Neural progenitor cell (in vitro differentiated cells): Measurements from ENCODE around the gene SYNJ2.

Experiments used
- EZH2 ChIP-seq: fragments of 200-600 bp; sonication (generic); IDR thresholded peaks from 2 replicates; pipeline ENCODE4 v1.6.1; 2017; ENCODE audit warnings: antibody characterized with exemption, mild to moderate bottlenecking, moderate library complexity
- EZH2phosphoT487 ChIP-seq: fragments of 200-600 bp; sonication (generic); IDR thresholded peaks from 2 replicates; pipeline ENCODE4 v1.6.1; 2017; ENCODE audit warnings: antibody characterized with exemption
- TF ChIP-seq, protein P1 (sequence below): fragments of 200-600 bp; sonication (generic); IDR thresholded peaks from 2 replicates; pipeline ENCODE4 v1.5.1; 2017; ENCODE audit warnings: antibody characterized with exemption, mild to moderate bottlenecking

GRCh38 chr6:158056355-158056754, 74.7 kb downstream of the SYNJ2 start:
- TF ChIP-seq, protein P1, sequence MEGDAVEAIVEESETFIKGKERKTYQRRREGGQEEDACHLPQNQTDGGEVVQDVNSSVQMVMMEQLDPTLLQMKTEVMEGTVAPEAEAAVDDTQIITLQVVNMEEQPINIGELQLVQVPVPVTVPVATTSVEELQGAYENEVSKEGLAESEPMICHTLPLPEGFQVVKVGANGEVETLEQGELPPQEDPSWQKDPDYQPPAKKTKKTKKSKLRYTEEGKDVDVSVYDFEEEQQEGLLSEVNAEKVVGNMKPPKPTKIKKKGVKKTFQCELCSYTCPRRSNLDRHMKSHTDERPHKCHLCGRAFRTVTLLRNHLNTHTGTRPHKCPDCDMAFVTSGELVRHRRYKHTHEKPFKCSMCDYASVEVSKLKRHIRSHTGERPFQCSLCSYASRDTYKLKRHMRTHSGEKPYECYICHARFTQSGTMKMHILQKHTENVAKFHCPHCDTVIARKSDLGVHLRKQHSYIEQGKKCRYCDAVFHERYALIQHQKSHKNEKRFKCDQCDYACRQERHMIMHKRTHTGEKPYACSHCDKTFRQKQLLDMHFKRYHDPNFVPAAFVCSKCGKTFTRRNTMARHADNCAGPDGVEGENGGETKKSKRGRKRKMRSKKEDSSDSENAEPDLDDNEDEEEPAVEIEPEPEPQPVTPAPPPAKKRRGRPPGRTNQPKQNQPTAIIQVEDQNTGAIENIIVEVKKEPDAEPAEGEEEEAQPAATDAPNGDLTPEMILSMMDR: no peak
- no peak for TF ChIP-seq EZH2
- no peak for TF ChIP-seq EZH2phosphoT487
